AG08395 (cell line): ENCODE measurements around the gene COL16A1.
A peak's percentile ranks its signal among the peaks of the same experiment; 100 is the strongest.

Experiments used
- DNase-seq: peaks from one replicate; pipeline ENCODE4 v3.0.0; 2012; ENCODE audit warnings: mixed read lengths, low spot score

The COL16A1 gene

DNA sequence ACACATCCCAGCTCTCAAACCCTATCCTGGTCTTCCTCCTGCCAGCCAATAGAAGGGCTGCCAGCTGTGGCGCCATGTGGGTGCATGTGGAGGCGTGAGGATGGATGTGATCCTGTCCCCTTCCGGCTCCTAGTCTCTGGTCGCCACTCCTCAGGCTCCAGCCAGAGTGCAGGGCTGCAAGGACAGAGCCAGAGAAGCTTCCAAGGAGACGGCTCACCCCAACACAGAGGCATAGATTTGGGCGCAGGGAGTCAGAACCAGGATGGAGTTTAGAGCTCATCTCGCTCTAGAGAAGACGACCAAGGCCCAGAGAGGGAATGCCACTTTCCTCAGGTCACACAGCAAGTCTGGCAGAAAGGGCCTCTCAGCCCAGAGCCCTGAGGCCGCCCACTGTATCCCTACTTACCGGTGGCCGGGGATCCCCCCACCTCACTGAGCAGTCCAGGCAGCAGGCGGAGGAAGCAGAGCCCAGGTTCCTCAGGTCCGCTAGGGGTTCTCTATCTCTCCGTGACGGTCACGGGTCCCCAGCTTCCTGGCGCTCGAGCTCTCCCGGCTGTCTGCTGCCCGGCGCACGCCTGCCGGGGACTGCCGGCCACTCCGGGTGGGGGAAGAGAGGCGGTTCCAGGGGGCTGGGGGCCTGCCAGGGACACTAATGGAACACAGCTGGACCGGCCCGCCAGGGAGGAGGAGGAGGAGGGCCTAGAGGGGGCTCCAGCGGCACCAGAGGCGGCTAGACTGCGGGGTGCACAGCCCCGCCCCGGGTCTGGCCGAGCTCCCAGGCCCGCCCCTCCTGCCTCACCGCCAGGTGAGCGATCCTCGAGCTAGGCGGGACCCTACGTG lies at the start of gene COL16A1:
TSS of gene COL16A1 (minus strand) at position 587 of the 840 bp plus-strand sequence. CDS start 1,824 bp downstream, outside the sequence.
- DNase-seq, result peak; percentile 88

DNA sequence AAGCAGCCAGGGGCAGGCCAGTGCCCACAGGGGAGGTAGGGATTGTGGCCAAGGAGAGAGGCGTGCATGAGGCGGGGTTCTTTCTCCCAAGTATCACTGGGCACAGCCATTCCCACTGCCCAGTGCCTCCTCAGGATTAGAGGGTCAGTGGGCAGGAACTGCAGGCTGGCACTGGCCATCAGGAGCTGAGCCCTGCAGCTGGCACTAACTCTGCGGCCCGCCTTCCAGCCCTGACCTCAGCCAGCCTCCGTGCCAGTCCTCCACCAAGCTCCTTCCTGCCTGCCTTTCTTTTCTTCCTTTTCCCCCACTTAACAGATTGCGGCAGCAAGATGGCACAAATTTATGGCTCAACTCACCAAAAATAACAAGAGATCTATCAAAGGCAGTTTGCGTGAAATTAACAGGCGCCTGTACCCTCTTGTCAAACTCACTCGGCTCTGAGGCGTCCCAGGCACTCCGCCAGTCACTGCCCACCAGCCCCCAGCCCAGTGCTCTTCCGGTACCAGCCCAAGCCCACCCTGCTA lies 49.2 kb upstream of the COL16A1 start:
- no peak for DNase-seq

DNA sequence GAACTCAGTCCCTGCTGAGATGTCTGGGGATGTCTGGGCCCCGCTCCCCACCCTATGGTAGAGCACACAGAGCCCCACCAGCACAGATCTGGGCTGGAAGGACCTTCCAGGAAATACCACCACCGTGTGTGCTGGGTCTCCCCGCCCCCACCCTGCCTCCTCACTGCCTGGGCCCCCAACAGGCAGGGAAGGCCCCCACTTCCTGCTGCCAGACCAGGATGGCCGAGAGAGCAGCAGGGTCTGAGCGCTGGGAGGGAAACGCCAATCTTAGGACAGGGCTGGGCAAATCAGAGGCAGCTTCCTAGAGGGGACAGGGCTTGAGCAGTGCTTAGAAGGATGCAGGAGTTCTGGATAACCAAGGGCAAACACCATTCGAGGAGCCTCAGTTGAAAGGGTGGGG lies 48.4 kb upstream of the COL16A1 start:
- no peak for DNase-seq

DNA sequence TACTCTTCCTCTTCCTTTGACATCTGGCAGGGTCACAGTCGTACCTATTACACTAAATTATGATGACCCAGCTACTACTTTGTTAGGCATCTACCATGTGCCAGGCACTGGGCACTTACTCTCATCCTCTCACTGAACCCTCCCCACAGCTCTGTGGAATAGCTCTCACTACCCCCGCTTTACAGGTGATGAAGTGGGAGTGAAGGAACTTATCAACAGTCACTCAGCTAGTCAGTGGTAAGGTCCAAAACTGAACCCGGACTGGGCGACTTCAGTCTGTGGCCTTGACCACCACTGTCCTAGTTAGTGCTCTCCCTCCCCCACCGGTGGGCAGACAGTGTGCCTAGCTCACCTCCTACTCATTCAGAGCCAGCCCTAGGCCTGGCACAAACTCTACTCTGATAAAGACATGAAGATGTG lies 48.0 kb upstream of the COL16A1 start:
- no peak for DNase-seq

DNA sequence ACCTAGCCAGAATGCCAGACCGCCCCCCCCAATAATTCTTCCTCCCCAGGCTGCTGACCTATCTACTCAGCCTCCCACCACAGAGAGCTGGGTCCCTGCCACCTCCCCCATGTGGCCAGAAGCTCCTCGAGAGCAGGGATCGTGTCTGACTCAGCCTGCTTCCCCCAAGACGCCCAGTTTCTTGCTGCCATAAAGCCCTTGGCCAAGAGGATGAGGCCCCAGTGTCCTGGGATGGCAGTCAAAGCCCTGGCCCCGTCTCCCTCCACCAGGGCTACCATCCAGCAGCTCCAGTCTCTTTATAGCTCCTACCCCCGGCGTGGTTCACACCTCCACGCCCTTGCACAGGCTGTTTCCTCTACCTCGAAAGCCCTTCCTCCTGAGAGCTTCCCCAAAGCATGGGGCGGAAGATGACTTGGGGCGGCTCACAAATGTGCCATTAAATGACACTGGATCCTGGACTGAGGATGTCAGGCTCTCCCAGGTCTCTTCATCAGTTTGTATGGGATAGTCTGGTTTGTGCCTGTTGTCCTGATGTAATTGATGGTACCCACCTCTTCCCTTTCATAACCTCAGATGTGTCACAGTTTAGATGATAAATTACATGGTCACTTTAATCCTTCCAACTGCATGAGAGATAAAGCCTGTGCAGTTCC lies 47.2 kb upstream of the COL16A1 start:
- DNase-seq, result peak; percentile 79

DNA sequence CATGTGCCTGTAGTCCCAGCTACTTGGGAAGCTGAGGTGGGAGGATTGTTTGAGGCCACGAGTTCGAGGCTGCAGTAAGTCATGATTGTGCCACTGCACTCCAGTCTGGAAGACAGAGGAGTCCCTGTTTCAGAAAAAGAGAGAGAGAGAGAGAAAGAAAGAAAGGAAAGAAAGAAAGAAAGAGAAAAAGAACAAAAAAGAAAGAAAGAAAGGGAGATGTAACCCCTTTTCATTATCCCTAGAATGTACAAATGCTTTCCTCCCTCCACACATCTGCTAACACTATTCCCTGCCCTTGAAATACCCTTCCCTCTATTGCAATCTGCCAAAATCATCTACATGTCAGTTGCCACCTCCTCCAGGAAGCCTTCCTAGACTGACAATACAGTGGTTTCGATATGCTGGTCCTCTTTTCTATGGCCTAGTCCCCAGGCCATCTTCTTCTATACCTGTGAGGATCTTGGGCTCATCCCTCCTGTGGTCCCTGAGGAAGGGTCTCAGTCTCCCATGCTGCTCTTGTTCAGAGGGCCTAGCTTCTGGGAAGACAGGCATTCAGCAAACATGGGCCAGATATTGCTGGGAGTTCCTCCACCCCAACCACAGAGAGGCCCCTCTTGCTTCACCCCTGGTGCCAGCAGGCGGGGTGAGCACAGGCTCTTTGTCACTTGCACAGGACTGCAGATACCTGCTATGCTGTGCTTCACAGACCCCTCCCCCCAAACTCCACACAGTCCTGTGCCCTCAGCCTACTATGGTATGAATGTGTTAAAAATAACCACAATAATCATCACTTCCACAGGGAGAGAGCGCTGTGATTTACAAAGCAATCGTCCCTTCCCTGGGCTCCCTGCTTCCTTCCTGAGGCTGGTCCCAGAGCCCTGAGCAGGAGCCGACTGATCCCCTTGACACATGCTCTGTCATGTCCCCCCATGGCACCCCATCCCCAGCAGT lies 46.2 kb upstream of the COL16A1 start:
- no peak for DNase-seq

DNA sequence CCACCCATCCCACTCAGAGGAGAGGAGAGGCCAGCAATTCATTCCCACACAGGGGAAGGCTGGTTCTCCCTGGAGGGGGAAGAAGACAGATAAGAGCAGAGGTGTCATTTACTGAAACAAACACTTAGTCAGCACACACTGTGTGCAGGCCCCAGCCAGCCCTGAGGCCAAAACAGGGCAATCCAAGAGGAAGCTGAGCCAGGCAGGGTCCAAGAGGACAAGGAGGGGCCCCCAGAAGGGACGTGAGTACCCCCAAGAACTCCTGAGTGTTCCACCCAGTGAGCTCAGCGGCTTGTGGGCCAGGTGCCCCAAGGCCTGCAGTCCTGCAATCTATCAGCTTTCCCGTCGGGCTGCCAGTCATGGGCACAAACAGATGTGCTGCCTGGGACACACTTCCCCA lies 44.5 kb upstream of the COL16A1 start:
- no peak for DNase-seq

DNA sequence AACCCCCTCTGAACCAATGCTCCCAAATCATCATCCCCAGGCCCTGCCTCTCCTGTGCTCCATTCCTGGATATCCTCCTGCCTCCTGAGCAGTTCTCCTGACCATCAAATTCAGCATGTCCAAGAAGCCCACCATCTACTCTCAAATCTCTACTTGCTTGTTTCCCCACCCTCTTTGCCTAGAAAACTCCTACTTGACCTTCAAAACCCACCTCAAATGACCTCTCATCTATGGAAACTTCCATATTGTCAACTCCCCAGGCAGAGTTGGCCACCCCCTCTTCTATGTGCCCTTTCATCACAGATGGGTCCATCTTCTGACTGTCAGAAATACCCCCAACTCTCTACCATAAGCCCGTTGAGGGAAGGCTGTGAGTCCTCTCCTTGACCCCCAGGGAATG lies 43.5 kb upstream of the COL16A1 start:
- no peak for DNase-seq

DNA sequence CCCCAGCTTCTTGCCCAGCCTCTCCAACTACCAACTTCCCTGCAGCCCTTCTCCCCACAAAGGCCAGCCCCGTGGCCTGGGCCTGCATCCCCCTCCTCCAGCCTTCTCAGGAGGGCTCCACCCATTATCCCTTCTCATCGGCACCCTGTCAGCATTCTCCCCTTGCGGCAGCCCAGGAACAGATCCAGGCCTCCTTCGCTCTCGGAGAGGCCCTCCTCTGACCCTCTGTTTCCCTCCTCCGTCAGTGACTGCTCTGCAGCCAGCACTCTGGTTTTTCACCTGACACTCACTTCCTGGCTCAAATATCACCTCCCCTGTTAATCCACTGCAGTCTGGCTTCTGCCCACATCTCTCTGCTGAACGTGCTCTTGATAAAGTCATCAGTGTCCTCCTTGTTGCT lies 42.9 kb upstream of the COL16A1 start:
- no peak for DNase-seq

DNA sequence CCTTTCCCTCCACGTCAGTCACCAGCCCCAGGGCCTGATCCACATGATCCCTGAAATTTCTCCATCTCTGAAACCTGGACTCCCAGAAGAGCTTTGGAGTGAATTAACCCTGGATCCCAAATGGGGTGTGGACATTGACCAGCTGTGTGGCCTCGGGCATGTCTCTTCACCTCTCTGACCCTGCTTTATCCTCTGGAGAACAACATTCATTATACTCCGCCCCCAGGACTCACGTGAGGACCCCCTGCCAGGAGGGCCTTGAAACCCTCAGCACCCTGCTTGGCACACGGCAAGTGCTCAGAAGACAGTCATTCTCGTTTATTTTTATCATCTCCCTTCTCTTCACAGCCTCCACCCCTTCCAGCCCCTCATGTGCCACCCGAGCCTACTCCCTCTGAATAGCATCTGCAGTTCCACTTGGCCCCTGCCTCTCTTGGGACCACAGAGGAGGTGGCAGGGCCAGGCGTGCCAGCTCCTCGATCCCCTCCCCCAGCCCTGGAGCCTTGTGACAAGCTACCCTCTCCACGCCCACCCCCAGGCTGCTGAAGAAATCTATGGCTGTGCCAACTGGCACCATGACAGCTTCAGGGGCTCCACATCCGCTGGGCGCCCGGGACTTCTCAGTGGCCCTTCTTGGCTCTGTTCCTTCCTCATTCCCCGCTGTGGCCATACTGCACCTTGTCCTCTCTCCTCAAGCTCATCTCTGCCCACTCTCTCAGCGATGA lies 42.3 kb upstream of the COL16A1 start:
- DNase-seq, result no peak

DNA sequence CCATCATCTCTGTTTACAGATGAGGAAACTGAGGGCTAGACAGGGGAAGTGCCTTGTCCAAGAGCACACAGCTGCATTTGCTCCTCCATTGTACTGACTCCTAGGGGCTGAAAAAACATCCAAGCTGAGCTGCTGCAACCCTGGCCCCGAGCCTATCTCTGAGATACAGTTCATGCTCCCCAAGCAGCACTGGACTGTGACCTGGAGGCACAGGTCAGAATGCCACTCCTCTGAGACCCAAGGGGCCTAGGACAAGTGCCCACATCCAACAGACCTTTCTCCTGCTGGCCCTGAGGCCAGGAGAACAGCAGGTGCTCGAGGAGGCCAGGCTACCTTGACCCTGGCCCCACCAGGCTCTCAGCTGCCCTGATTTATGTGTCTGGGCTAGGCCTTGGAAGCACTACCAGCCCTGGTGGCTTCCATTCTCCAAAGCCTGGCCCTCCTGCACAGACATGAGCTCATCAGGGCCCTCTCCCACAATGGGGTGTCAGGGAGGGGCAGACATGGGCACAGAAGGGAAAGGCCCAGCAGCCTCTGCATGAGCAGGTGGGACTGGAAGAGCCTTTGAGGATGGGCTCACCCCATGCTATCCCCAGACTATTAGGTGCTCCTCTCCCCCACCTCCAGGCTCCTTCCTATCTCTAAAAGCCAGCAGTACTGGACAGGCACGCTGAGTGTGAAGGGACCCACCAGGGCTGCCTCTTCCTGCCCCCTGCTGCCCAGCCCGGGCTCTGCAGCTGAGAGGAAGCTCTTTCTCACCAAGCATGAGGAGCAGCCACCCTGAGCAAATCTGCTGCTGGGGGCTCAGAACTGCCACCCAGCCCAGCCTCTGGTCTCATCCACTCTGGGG lies 41.5 kb upstream of the COL16A1 start:
- peak; percentile 91 for DNase-seq

DNA sequence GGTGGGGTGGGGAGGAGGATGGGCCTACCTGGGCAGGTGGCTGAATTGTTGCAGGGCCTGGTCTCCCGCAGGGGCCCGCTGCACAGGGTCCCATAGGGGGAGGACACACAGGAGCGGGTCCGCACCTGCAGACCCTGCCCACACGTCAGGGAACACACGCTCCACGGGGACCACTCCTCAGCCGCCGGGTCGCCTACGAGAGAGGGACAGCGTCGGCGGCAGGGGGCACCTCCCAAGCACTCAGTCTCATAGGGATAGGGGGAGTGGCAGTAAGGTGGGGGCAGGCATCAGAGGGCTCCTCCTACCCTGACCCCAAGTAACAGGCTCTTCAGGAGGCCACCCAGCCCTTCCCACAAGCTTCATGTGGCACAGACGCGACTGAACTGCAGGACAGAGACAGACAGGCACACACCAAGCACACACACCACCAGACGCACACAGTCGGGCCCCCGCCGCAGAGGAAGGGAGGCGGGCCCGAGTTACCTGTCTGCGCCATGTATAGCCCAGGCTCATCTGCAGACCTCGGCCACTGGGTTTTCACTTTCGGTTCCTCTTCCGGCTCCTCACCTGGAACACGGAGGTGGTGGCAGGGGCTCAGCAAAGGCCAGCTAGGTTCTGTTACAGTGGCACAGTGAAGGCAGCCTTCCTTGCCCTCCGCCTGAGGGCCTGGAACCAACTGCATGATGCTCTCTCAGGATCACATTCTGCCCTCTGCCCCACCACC lies 40.5 kb upstream of the COL16A1 start:
- DNase-seq, result no peak

DNA sequence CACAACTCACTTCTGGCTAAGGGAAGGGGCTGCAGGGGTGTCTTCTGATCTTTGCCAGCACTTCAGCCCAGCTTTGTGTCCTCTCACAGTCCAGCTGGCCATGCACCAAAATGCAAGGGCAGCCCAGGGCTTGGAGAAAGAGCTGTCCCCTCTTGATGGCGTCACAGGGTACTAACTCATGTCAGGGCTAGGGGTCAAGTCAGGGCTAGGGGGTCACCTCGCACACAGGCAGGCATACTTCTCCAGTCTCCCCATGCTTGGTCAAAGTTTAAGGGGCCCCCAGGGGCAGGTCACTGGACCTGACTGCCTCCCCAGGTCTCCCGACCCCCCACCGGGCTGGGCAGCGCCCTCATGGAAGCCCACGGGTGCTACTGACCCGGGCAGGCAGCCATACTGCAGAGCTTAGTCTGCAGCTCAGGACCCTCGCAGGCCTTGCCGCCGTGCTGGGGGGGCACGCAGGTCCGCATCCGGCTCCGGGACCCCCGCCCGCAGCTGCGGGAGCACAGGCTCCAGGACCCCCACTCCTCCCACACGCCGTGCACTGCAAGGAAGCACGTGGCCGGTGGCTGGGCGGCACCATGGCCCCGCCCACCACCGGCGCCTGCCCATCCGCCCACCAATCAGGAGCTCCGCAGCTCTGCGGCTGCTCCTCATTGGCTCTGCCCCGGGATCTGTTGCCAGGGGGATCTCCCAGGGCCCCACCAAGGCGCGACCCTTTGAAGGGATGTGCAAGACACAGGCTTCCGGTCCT lies 38.8 kb upstream of the COL16A1 start:
- DNase-seq, result no peak

DNA sequence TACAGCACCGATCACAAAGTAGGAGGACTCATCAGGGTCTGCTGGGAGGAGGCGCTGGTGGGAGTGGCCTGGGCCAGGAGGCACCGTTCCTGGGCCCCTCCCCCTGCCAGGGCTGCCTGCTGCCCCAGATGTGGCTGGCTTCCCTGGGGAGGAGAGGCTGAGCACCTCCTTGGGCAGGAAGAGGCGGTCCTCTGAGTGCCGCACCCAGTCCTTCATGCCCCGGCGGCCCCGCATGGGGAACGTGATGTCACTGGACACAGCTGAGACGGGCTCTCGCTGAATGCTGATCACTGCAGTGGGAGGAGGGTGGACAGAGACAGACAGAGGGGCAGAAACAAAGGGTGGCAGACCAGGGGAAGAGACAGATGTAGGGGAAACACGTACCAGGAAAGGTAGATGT lies 35.5 kb upstream of the COL16A1 start:
- DNase-seq, result no peak

DNA sequence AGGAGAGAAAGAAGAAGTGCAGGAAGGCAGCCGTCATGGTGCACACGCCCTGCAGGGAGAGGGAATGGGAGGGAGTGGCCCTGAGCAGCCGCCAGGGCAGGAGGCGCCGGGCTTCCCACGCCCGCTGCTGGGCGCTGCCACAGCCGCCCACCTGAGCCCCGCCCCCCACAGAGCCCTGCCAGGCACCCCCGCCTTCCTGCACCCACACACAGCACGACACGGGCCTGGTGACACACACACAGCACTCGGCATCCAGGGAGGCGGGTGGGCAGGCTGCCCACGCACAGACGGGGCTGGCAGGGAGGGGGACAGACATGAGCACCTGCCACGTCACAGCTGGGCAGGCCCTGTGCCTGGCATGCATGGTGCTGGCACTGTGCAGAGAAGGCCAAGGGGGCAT lies 32.9 kb upstream of the COL16A1 start:
- no peak for DNase-seq

DNA sequence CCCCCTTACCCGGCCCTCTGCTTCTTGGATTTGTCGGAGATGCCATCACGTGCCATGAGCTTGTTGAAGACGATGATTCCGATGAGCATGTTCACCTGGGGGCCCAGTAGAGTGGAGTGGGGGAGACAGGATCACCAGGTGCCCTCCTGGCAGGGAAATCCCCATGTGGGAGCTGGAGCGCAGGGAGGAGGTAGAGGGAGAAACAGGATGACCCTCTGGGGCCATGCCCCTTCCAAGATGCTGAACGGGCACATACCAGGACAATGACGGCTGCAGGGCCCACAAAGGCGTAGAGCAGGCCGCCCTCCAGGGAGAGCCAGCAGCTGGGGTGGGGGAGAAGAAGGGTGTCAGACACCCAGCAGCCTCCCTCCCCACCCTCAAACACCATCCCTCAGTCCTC lies 31.8 kb upstream of the COL16A1 start:
- no peak for DNase-seq

DNA sequence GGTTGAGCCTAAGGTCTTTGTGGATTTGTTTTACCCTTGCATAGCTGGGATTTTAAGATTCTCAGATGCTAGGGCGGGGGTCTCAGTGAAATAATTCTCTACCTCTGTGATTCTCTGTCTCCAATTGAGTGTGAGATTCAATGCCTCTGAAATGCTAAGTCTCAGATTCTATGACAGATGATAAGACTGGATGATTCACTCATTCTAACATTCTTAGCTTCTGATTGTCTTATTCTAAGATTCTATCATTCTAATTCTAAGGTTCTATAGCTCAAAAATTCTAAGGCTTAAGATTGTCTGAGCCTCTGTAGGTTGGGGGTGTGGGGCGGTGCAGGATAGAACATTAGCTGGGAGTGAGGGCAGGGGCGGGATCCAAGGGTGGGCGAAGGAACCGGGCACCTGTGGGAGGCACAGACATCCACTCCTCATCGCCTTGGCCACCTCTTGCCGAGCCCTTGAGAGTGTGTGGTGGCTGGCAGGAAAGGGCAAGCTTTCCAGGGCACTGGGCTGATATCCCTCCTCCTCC lies 30.8 kb upstream of the COL16A1 start:
- DNase-seq, result peak; percentile 46

DNA sequence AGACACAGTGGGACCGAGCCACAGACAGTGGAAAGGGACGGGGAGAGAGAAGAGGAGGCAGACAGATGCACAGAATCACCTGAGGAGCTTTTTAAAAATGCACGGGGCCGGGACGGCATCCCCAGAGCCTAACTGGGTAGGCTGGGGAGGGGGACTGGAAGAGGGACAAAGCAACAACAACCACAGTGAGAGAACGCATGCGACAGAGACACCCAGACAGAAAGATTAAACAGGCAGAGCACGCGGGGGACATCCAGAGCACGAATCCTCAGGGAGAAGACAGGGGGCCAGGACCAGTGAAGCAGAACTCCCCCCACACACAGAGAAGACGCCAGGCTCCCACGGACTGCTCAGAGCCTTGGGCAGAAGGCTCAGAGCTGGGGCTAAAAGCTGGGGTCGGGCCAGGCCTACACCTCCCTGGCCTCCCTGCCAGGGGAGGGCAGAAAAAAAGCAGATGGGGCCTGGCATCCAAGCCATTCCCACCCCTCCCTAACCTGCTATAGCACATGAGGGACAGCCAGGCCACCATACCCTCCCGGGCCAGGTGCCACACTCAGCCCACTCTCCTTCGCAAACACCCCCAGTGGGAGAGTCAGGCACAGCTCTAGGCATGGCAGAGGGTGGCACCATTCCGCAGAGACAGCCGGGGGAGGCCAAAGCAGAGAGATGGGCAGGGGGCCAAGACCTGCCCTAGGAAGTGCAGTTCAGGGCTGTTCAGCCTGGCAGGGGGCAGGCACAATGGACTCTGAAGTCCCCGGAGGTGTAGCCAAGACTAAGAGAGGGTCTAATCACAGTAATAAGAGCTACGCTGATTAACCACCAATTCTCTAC lies 29.8 kb upstream of the COL16A1 start:
- no peak for DNase-seq
